NCI-H446 (cell line): ENCODE measurements around the gene LIPT2.
"Not testable (repeated sequence)": the region's sequence is repeated elsewhere in the genome, so short reads cannot be mapped to it uniquely, and the experiment has no call there.

Experiments used
- DNase-seq, 2 experiments: peaks; one replicate each; lab custom pipeline; 2025; lab: John Stamatoyannopoulos, UW

Gene LIPT2

DNA sequence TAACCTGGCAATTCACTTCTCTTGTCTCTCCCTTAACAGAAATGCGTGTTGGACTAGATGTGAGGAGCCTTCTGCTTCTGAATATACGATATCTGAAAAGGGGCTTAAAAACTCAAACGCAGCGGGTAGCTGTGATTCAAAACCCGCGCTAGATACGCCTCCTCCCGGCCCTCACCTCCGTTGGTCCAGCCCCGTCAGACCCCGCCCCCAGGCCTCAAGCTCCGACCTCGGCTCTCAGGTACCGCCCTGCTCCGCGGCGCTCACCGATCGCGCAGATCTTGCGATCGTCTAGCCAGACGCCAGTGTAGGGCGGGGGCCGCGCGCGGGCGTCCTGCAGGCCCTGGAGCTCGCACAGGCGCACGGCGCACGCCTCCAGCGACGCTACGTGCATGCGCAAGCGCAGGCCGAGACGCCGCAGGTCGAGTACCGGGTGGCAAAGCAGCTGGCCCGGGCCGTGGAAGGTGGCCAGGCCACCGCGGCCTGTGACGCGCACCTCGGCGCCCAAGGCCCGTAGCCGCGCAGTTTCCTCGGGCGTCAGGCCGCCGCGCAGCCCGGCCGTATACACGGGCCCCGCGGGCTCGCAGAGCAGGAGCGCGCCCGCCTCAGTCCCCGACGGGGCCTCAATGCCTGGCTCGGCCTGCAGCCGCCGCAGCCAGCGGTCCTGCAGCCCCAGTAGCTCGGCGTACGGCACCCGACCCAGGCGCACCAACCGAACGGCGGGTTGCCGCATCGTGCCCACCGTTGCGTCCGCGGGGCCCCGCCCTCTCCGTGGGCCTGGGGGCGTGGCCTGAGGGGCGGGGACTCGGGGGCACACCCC is at the start of gene LIPT2:
Gene LIPT2, minus strand, starts transcription at position 751 of the 817 bp plus-strand sequence. Its CDS starts 21 bp downstream, at position 730.
- peak; percentile 83 to 98 for DNase-seq

DNA sequence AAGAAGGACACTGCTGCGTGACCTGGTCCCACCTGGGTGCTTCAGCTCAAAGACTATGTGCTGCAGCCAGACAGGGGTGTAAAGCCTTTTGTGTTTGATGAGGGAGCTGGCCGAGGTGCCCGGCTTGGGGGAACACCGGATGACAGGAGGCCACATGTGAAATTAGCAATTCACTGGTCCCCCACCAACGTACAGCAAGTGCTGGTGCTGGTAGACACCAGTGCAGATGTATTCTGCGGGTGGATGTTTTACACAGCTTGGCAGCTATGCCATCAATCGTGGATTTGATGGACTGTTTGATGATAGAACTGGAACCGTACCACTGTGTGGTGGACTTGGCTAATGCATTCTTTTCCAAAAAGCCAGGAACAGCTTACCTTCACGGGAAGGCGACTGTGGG is 47.9 kb upstream of the LIPT2 start:
- DNase-seq: no peak

- DNase-seq: no peak
Measured at GRCh38 chr11:74540270-74540669, 46.7 kb upstream of the LIPT2 start.

DNA sequence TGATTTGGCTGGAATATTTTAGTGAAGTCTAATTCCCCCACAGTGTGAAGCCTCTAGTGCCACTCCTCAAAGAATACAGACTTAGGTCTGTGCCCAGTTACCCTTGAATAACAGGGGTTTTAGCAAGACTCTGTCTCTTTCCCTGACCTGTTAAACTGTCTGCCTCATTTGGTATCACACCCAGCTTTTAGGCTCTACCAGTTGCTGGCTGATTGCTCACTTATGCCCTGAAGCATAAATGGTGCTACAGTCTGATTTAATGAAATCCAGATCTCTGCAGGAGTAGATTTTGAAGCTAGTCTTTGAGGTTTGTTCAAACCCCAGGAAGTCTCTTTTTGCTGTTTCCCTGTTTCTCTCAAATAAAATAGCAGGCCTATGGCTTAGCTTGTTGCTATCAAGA is 45.2 kb upstream of the LIPT2 start:
- no peak for DNase-seq

GRCh38 chr11:74535371-74536160 is 42.0 kb upstream of the LIPT2 start:
- DNase-seq: no peak

- not testable (repeated sequence) for DNase-seq
Measured at GRCh38 chr11:74534946-74535275, 41.4 kb upstream of the LIPT2 start.

GRCh38 chr11:74534216-74534945 is 40.9 kb upstream of the LIPT2 start:
- DNase-seq: no peak

DNA sequence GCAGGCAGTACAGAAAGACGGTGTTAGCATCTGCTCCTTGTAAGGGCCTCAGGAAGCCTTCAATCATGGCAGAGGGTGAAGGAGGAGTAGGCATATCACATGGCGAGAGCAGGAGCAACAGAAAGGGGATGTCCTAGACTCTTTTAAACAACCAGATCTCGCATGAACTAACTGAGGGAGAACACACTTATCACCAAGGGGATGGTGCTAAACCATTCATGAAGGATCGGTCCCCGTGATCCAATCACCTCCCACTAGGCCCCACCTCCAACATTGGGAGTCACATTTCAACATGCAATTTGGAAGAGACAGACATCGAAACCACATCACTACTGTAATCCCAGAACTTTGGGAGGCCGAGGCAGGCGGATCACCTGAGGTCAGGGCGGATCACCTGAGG is 39.9 kb upstream of the LIPT2 start:
- no peak for DNase-seq

DNA sequence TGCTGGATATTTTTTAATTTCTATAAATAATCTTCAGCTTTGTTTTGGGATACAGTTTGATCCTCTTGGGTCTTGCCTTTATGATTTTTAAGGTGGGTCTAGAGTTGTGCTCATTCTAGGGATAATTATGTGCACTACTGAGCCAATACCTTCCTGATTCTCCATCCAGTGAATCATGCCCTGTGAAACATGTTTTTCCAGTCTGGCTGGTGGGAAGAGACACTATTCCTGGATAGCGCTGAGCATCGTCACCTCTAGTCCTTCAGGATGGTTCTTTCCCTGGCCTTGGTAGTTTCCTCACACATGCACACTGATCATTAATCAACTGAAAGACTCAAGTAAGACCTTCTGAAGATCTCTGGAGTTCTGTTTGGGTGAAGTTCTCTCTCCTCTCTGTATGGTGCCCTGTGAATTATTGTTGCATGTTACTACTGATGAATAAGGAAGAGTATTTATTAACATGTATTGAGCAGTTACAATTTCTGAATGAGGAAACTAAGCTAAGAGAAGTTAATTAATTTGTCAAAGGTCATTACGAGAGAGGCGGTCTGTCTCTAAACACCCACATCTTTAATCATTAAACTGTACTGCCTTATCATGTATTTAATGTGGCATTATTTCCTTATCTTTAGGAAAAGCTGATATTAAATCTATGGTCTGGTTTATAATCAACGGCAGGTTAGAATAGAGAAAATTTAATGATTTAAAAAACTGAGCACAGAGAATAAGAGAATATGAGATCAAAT is 39.1 kb upstream of the LIPT2 start:
- no peak for DNase-seq

- no peak for DNase-seq
Measured at GRCh38 chr11:74524978-74525377, 31.5 kb upstream of the LIPT2 start.

GRCh38 chr11:74524501-74524900 is 31.0 kb upstream of the LIPT2 start:
- no peak for DNase-seq

GRCh38 chr11:74522776-74523175 is 29.3 kb upstream of the LIPT2 start:
- no peak for DNase-seq

GRCh38 chr11:74521666-74522252 is 28.2 kb upstream of the LIPT2 start:
- DNase-seq: no peak

DNA sequence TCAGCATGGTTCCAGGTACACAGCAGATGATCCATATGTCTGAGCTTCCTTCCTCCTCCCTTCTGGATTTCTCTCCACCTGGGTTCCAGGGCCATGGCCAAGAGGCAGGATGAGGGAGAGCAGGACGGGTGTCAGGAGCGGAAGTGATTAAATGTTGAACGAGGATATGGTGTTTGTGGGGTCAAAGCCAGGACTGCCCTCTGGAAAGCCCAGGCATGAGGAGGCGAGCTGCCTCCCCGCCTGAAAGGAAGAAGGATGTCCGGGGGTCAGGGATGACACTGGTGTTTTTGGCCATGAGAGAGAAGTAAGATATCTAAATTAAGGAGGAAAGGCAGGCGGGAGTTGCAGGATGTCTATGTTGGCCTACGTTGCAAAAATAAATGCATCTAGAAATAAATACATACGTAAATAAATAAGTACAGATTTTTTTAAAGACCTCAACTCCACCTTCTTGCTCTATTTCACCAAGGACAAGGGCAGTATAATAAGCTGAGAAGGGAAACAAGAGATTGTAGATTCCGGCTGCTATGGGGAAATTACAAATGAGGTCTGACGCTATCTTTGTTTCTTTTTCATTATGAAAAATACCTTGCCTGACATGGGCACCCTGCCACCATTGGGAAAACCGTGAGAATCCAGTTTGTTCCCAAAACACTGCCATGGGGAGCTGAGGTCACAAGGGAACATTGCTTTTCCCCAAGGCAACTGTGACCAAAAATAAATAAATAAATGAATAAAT is 27.6 kb upstream of the LIPT2 start:
- DNase-seq: no peak

DNA sequence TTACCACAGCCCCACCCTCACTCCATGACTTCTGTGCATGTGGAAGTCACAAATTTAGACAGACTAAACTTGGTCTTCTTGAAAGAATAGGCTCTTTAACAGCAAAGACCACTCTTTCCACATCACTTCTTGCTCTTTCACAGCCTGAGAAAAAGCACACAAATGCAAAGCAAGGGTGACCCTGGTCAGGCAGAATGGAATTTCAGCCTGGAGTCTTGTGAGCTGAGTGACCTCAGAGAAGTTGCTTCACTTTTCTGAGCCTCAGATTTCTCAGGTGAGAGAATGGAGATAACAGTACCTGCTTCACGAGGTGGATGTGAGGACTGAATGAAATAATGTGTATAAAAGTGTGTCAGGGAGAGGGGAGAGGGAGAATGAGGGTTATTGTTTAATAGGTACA is 26.8 kb upstream of the LIPT2 start:
- DNase-seq: no peak

GRCh38 chr11:74519710-74520109 is 26.2 kb upstream of the LIPT2 start:
- DNase-seq: no peak

- DNase-seq: not testable (repeated sequence)
Measured at GRCh38 chr11:74517592-74517991, 24.1 kb upstream of the LIPT2 start.

DNA sequence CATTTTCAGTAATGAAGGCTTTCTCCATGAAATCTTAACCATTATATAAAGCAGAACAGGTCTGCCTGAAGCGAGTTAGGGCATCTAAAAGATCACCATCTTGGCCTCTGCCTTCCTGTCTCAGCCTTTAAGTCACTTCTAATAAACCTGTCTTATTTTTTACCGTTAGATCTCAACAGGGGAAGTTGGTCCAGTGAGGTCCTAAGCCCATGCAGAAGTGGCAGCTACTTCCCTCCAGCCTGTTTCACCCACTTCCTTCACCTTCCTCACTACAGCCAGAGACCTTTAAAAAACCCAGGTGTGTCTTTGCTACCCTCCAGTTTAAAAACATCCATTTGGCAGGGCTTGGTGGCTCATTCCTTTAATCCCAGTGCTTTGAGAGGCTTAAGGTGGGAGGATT is 14.1 kb upstream of the LIPT2 start:
- no peak for DNase-seq

- no peak for DNase-seq
Measured at GRCh38 chr11:74506823-74507222, 13.3 kb upstream of the LIPT2 start.

- DNase-seq: no peak
Measured at GRCh38 chr11:74505911-74506310, 12.4 kb upstream of the LIPT2 start.
